K562 (cell line): ENCODE measurements around the gene EFNA2. TPM values are rescaled to one million over a fixed set of nuclear protein-coding genes. Genes with fewer than 3 reads are reported as not detected.

Experiments
- ARID2 ChIP-seq: fragments of 450-650 bp; IDR thresholded peaks from 2 replicates; pipeline ENCODE4 v1.6.1; 2017; ENCODE audit warnings: antibody characterized with exemption, mild to moderate bottlenecking
- COPS2 ChIP-seq: fragments of 450-650 bp; conservative IDR thresholded peaks from 2 replicates; pipeline ENCODE4 v1.6.1; 2016; ENCODE audit warnings: mild to moderate bottlenecking, moderate library complexity
- CXXC5 ChIP-seq: fragments of 250-450 bp; sonication (Bioruptor Pico); IDR thresholded peaks from 2 replicates; pipeline ENCODE4 v1.8.0; 2022; ENCODE audit warnings: inconsistent platforms, mild to moderate bottlenecking, moderate library complexity
- E2F6 ChIP-seq, 2 experiments: IDR thresholded peaks; 2 replicates each; pipeline ENCODE4 v1.6.1; 2011; ENCODE audit warnings: borderline replicate concordance in 1 of 2, control low read depth in 1 of 2, low read depth in 1 of 2, low read length in 1 of 2, mild to moderate bottlenecking in 1 of 2, mixed read lengths in 1 of 2, moderate library complexity in 1 of 2; ENCODE audit not compliant: insufficient read depth in 1 of 2, insufficient read length in 1 of 2, poor library complexity in 1 of 2, severe bottlenecking in 1 of 2; ENCODE audit errors: extremely low read depth in 1 of 2
- FOXJ2 ChIP-seq: fragments of 200-800 bp; sonication (Bioruptor generic); IDR thresholded peaks from 2 replicates; pipeline ENCODE4 v1.6.1; 2016; ENCODE audit warnings: missing genetic modification characterization, missing compliant biosample characterization
- KDM5B ChIP-seq: fragments of 200-600 bp; sonication (generic); IDR thresholded peaks from 2 replicates; pipeline ENCODE4 v1.6.1; 2012; ENCODE audit warnings: low read depth, mild to moderate bottlenecking, moderate library complexity, low read length, control low read depth, inconsistent platforms; ENCODE audit not compliant: insufficient replicate concordance
- MAFG ChIP-seq: fragments of 450-650 bp; conservative IDR thresholded peaks from 2 replicates; pipeline ENCODE4 v1.6.1; 2016; ENCODE audit warnings: missing genetic modification characterization, missing compliant biosample characterization
- MEF2D ChIP-seq: conservative IDR thresholded peaks from 2 replicates; pipeline ENCODE4 v1.6.1; 2016; ENCODE audit warnings: low read depth, missing genetic modification characterization, missing compliant biosample characterization
- MYC ChIP-seq, 2 experiments: fragments of 250-450 bp in 1 of 2; sonication (Bioruptor Pico) in 1 of 2; IDR thresholded peaks; 2 replicates each; pipeline versions ENCODE4 v1.5.1 to v1.6.1; 2012 to 2021; ENCODE audit warnings: low read depth in 2 of 2, borderline replicate concordance in 1 of 2, improper control_type of control experiment in 1 of 2, low read length in 1 of 2, mild to moderate bottlenecking in 1 of 2, moderate library complexity in 1 of 2
- MYNN ChIP-seq, 2 experiments: sonication (generic); formaldehyde crosslinking in 1 of 2; IDR thresholded peaks; 2 replicates each; pipeline versions ENCODE4 v1.5.0 to v1.6.1; 2016 to 2020; ENCODE audit warnings: antibody characterized with exemption in 1 of 2, missing genetic modification reagents in 1 of 2
- NR2C1 ChIP-seq, 2 experiments: fragments of 450-650 bp; IDR thresholded peaks; 2 replicates each; pipeline ENCODE4 v1.6.1; 2017; ENCODE audit warnings: mild to moderate bottlenecking in 2 of 2, antibody characterized with exemption in 1 of 2, inconsistent platforms in 1 of 2, missing compliant biosample characterization in 1 of 2, missing genetic modification characterization in 1 of 2
- PTRF ChIP-seq: fragments of 450-650 bp; IDR thresholded peaks from 2 replicates; pipeline ENCODE4 v1.6.1; 2016; ENCODE audit warnings: mild to moderate bottlenecking, missing genetic modification characterization, missing compliant biosample characterization
- SREBF1 ChIP-seq: fragments of 150-350 bp; IDR thresholded peaks from 2 replicates; pipeline ENCODE4 v1.6.1; 2014; ENCODE audit warnings: antibody characterized with exemption, low read depth, low read length, borderline replicate concordance
- TAF1 ChIP-seq: IDR thresholded peaks from 2 replicates; pipeline ENCODE4 v1.6.1; 2011; ENCODE audit warnings: mild to moderate bottlenecking, low read length, moderate library complexity; ENCODE audit not compliant: insufficient read depth, control insufficient read depth, severe bottlenecking; ENCODE audit errors: extremely low read depth
- ZBTB12 ChIP-seq: fragments of 250-450 bp; sonication (Bioruptor Pico); IDR thresholded peaks from 2 replicates; pipeline ENCODE4 v1.4.0; 2020
- ZNF174 ChIP-seq: fragments of 250-450 bp; sonication (Bioruptor Pico); IDR thresholded peaks from 2 replicates; pipeline ENCODE4 v1.4.0; 2020; ENCODE audit warnings: mild to moderate bottlenecking
- ZNF239 ChIP-seq: fragments of 250-450 bp; sonication (Bioruptor Pico); IDR thresholded peaks from 2 replicates; pipeline ENCODE4 v1.4.0; 2020; ENCODE audit warnings: mild to moderate bottlenecking
- ZNF551 ChIP-seq: fragments of 250-450 bp; sonication (Bioruptor Pico); IDR thresholded peaks from 2 replicates; pipeline ENCODE4 v1.5.0; 2021; ENCODE audit warnings: mild to moderate bottlenecking, moderate library complexity
- ZNF57 ChIP-seq: fragments of 450-650 bp; formaldehyde crosslinking; IDR thresholded peaks from 2 replicates; pipeline ENCODE4 v1.4.0; 2020; ENCODE audit warnings: mild to moderate bottlenecking, moderate library complexity
- ZNF696 ChIP-seq: fragments of 250-450 bp; sonication (Bioruptor Pico); conservative IDR thresholded peaks from 2 replicates; pipeline ENCODE4 v1.4.0; 2020; ENCODE audit warnings: mild to moderate bottlenecking, moderate library complexity
- polyA plus RNA-seq, 8 experiments: library from polyadenylated mRNA; depleted of rRNA in 4 of 8; stranded (reverse) in 5 of 8; unstranded in 3 of 8; fragments of >200 nt; fragmentation: Nextera tagmentation in 2 of 8; fragmentation: Illumina TruSeq in 1 of 8; extraction: Ambion mirVana in 2 of 8; extraction: Trizol in 1 of 8; gene quantifications; 2 replicates each; pipeline versions ENCODE4 v1.2.1 to v1.2.3, GENCODE V29; 2011 to 2014; ENCODE audit warnings: inconsistent platforms in 1 of 8, missing spikeins in 1 of 8
- total RNA-seq, 7 experiments: library from RNA; depleted of rRNA in 6 of 7; stranded (reverse); fragments of >200 nt in 6 of 7; fragmentation: Illumina TruSeq in 2 of 7; extraction: Trizol in 2 of 7; gene quantifications; 2 replicates each; pipeline versions ENCODE4 v1.2.1 to v1.2.3, GENCODE V29; 2011 to 2021; ENCODE audit warnings: low replicate concordance in 1 of 7
- TF ChIP-seq, protein P1 (sequence below): sonication (generic); formaldehyde crosslinking; IDR thresholded peaks from 2 replicates; pipeline ENCODE4 v1.5.0; 2020; ENCODE audit warnings: missing genetic modification reagents
- TF ChIP-seq, protein P2 (sequence below): sonication (generic); formaldehyde crosslinking; IDR thresholded peaks from 2 replicates; pipeline ENCODE4 v1.8.1; 2023; ENCODE audit warnings: mild to moderate bottlenecking, missing genetic modification reagents

The EFNA2 gene
- total and polyA plus RNA-seq, 9 of the 15 experiments (the other 6 are each of a cell fraction or from before 2014, with no cell fraction given): 0.11 to 0.44 (median 0.15) TPM; not detected in 6

GRCh38 chr19:1237754-1238368, 47.8 kb upstream of the EFNA2 start, which contains the start of gene CBARP (continued):
- TF ChIP-seq E2F6 (IDR thresholded peaks at IDR 0.05; ENCODE audit: borderline replicate concordance in 1 of 2, extremely low read depth in 1 of 2, insufficient read depth in 1 of 2, insufficient read length in 1 of 2, low read depth in 1 of 2, low read length in 1 of 2, poor library complexity in 1 of 2, severe bottlenecking in 1 of 2): peak in 1 of 2 experiments; percentile 50
- no peak for TF ChIP-seq ZNF696 (CRISPR knock-in tag)
- no peak for TF ChIP-seq SREBF1
- no peak for TF ChIP-seq ZNF239 (CRISPR knock-in tag)
- TF ChIP-seq TAF1: peak; percentile 35
- TF ChIP-seq MYNN (IDR thresholded peaks at IDR 0.05): no peak
- TF ChIP-seq MYNN (CRISPR knock-in tag; IDR thresholded peaks at IDR 0.05): no peak
- TF ChIP-seq FOXJ2 (tag): no peak
- TF ChIP-seq NR2C1 (IDR thresholded peaks at IDR 0.05): no peak
- no peak for TF ChIP-seq NR2C1 (tag; IDR thresholded peaks at IDR 0.05)
- no peak for TF ChIP-seq ARID2
- TF ChIP-seq, protein P1, sequence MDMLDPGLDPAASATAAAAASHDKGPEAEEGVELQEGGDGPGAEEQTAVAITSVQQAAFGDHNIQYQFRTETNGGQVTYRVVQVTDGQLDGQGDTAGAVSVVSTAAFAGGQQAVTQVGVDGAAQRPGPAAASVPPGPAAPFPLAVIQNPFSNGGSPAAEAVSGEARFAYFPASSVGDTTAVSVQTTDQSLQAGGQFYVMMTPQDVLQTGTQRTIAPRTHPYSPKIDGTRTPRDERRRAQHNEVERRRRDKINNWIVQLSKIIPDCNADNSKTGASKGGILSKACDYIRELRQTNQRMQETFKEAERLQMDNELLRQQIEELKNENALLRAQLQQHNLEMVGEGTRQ (CRISPR knock-in tag): peak; percentile 64
- no peak for TF ChIP-seq COPS2
- TF ChIP-seq, protein P2, sequence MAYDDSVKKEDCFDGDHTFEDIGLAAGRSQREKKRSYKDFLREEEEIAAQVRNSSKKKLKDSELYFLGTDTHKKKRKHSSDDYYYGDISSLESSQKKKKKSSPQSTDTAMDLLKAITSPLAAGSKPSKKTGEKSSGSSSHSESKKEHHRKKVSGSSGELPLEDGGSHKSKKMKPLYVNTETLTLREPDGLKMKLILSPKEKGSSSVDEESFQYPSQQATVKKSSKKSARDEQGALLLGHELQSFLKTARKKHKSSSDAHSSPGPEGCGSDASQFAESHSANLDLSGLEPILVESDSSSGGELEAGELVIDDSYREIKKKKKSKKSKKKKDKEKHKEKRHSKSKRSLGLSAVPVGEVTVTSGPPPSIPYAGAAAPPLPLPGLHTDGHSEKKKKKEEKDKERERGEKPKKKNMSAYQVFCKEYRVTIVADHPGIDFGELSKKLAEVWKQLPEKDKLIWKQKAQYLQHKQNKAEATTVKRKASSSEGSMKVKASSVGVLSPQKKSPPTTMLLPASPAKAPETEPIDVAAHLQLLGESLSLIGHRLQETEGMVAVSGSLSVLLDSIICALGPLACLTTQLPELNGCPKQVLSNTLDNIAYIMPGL: no peak
- no peak for TF ChIP-seq ZBTB12 (CRISPR knock-in tag)
- no peak for TF ChIP-seq MAFG (tag)
- TF ChIP-seq ZNF551 (CRISPR knock-in tag): no peak
- no peak for TF ChIP-seq KDM5B
- no peak for TF ChIP-seq MEF2D (tag)
- TF ChIP-seq ZNF57: no peak
- no peak for TF ChIP-seq ZNF174 (CRISPR knock-in tag)
- peak; percentile 85 for TF ChIP-seq CXXC5
- TF ChIP-seq MYC (IDR thresholded peaks at IDR 0.05; ENCODE audit: low read depth, low read length): 0 out of 2 replicates have a peak, but pooled peaks have one; percentile 14
- TF ChIP-seq MYC (CRISPR knock-in tag; IDR thresholded peaks at IDR 0.05; ENCODE audit: borderline replicate concordance, low read depth): no peak
- TF ChIP-seq PTRF (tag): no peak
